Subcutaneous adipose tissue (tissue), 4 donors: ENCODE results near the gene TTC23L. TPM values are rescaled to one million over a fixed set of nuclear protein-coding genes. Genes with fewer than 3 reads are reported as not detected.

ENCODE experiments used
- total RNA-seq, 4 donors: library from RNA; depleted of rRNA; stranded (reverse); fragments of >200 nt; gene quantifications; one replicate each; pipeline ENCODE4 v1.1.0, GENCODE V29; 2016
- TF ChIP-seq, protein P1 (sequence below): fragments of 450-650 bp; IDR thresholded peaks from one replicate; pipeline ENCODE4 v1.5.1; 2016; ENCODE audit warnings: low read depth, mild to moderate bottlenecking, control low read depth, antibody characterized with exemption, moderate library complexity

Gene TTC23L
- total RNA-seq, 4 donors from 2014 or later: not detected

DNA sequence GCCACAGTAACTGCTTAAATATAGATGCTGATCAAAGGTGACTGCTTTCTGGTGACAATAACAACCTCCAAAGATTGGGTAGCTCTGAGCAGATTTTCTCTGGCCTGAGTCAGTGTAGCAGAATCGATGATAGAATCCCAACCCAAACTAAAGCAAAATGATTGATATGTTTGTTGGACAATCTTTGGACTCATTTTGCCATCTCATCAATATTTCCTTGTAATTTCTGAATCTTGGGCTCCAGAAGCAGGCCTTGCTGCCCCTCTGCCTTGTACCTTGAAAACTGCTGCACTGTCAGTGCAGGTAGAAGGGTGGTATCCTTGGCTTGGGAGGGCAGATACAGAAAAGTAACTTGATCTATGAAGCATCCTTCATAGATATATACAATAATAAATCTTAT, 18.9 kb downstream of the TTC23L start:
- TF ChIP-seq, protein P1, sequence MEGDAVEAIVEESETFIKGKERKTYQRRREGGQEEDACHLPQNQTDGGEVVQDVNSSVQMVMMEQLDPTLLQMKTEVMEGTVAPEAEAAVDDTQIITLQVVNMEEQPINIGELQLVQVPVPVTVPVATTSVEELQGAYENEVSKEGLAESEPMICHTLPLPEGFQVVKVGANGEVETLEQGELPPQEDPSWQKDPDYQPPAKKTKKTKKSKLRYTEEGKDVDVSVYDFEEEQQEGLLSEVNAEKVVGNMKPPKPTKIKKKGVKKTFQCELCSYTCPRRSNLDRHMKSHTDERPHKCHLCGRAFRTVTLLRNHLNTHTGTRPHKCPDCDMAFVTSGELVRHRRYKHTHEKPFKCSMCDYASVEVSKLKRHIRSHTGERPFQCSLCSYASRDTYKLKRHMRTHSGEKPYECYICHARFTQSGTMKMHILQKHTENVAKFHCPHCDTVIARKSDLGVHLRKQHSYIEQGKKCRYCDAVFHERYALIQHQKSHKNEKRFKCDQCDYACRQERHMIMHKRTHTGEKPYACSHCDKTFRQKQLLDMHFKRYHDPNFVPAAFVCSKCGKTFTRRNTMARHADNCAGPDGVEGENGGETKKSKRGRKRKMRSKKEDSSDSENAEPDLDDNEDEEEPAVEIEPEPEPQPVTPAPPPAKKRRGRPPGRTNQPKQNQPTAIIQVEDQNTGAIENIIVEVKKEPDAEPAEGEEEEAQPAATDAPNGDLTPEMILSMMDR: no peak

GRCh38 chr5:34858790-34859189, 19.8 kb downstream of the TTC23L start:
- TF ChIP-seq, protein P1: no peak

DNA sequence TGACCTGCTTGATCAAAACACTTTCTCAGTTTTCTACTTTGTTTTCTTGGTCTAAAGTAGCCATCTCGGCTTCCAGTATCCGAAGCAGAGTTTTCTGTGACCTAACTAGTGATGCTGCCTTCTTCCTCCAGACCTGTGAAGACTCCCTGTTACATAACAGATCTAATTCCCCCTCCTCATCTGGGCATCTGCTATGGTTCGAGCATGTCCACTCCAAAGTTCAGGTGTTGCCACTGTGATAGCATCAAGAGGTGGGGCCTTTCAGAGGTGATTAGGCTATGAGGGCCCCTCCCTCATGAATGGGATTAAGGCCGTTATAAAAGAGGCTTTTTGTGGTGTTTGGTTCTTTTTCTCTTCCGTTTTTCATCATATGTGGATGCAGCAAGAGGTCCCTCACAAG, 20.3 kb downstream of the TTC23L start:
- TF ChIP-seq, protein P1: no peak

GRCh38 chr5:34863946-34864345, 25.0 kb downstream of the TTC23L start:
- TF ChIP-seq, protein P1: no peak

DNA sequence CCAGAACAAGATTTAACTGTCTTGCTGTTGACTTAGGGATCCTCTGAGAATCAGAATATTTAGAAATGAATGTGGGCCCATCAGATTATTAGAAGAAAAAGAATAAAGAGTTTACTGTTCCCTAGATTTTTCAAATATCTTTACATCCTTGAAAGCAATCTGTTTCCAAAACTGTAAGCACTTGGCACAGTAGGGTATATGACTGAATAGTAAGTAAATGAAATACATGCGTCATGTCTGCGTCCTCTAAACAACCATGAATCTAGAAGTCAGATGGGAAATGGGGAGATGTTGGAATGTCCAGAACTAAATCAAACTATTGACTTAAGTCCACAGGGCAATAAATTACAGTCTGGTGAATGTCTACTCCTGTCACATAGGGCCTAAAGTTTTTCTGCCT, 26.1 kb downstream of the TTC23L start:
- TF ChIP-seq, protein P1: no peak

DNA sequence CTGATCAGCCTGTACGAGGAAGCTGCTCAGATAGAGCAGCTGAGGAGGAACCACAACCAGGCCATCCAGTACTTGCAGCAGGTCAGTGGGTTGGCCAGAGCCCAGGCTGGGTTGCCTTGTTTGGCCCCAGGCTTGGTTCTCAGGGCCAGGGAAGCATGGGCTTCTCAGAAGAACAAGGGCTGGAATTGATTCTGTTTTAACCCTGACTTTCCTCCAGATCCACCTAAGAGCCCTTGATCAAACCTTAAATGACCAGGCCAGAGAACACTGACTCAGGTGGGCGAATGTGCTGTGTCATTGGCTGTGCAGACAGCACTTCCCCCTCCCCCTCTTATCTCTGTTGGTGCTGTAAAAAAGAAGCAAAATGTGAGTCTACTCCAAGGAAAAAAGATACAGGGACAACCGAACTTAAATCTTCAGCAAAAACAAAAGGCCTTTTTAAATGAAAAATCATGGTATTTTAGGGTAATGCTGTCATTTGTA, 28.1 kb downstream of the TTC23L start:
- TF ChIP-seq, protein P1: no peak

DNA sequence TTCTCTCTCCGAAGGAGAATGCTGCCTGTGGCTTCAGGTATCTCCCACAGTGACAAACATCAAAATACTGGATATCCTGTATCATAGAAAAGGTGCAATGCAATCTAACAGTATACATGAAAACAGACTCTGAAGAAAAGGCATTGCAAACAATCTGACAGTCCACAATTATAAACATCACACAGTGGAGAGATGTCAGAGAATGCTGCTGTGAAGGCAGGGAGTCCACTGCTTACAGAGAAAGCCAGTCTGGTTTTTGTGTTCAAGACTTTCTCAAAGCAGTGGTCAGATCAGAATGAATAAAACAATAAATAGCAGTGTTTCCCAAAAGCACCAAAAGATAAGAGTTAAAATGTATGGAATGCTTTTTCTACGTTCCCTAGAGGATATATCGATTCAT, 28.7 kb downstream of the TTC23L start:
- TF ChIP-seq, protein P1: no peak
